GM19193 (cell line): ENCODE data around the gene FSTL4.

ENCODE experiments used
- POLR2A ChIP-seq: IDR thresholded peaks from 4 replicates; pipeline ENCODE4 v1.6.1; 2011; ENCODE audit not compliant: insufficient read depth, insufficient read length; ENCODE audit errors: extremely low read depth

Gene FSTL4

GRCh38 chr5:133203317-133204305, 408.7 kb downstream of the FSTL4 start:
- TF ChIP-seq POLR2A = no peak

- no peak for TF ChIP-seq POLR2A
Measured at GRCh38 chr5:133202066-133202665, 410.2 kb downstream of the FSTL4 start.

- no peak for TF ChIP-seq POLR2A
Measured at GRCh38 chr5:133201310-133201709, 411.0 kb downstream of the FSTL4 start.

GRCh38 chr5:133200256-133200655, 412.1 kb downstream of the FSTL4 start:
- no peak for TF ChIP-seq POLR2A

- no peak for TF ChIP-seq POLR2A
Measured at GRCh38 chr5:133199417-133200178, 412.7 kb downstream of the FSTL4 start.

GRCh38 chr5:133198511-133198910, 413.8 kb downstream of the FSTL4 start:
- TF ChIP-seq POLR2A = no peak

GRCh38 chr5:133196441-133197085, 415.8 kb downstream of the FSTL4 start:
- no peak for TF ChIP-seq POLR2A

- TF ChIP-seq POLR2A = no peak
Measured at GRCh38 chr5:133195250-133195649, 417.1 kb downstream of the FSTL4 start.

- TF ChIP-seq POLR2A = no peak
Measured at GRCh38 chr5:133193794-133194193, 418.5 kb downstream of the FSTL4 start.

GRCh38 chr5:133192716-133193115, 419.6 kb downstream of the FSTL4 start:
- no peak for TF ChIP-seq POLR2A

GRCh38 chr5:133189881-133190280, 422.5 kb downstream of the FSTL4 start:
- TF ChIP-seq POLR2A = no peak

- no peak for TF ChIP-seq POLR2A
Measured at GRCh38 chr5:133179405-133179804, 432.9 kb downstream of the FSTL4 start.

GRCh38 chr5:133164759-133165158, 447.6 kb downstream of the FSTL4 start:
- no peak for TF ChIP-seq POLR2A

GRCh38 chr5:133163839-133164238, 448.5 kb downstream of the FSTL4 start:
- TF ChIP-seq POLR2A = no peak

GRCh38 chr5:133159543-133159942, 452.8 kb downstream of the FSTL4 start:
- no peak for TF ChIP-seq POLR2A
